NOMO-1 treated with DMSO at 0.1 percent for 48 hours (cell line): ENCODE measurements around the gene ATP5PF.
"Not testable (repeated sequence)": the region's sequence is repeated elsewhere in the genome, so short reads cannot be mapped to it uniquely, and the experiment has no call there.

Source experiments
- DNase-seq: peaks from one replicate; lab custom pipeline; 2025; ENCODE audit not compliant: unreplicated experiment; lab: John Stamatoyannopoulos, UW

Gene ATP5PF

GRCh38 chr21:25734904-25735645, at the start of gene ATP5PF, which contains the start of gene GABPA:
TSS of gene ATP5PF (minus strand) at chr21:25734904. CDS start at chr21:25729794, 5,110 bp downstream.
TSS of gene GABPA (plus strand) at chr21:25734972. CDS start at chr21:25741599, 6,627 bp downstream.
- peak; percentile 96 for DNase-seq

GRCh38 chr21:25778126-25778875, 43.6 kb upstream of the ATP5PF start:
- not testable (repeated sequence) for DNase-seq

- no peak for DNase-seq
These were observed 41.7 kb upstream of the ATP5PF start for GRCh38 chr21:25776440-25776839.

- peak; percentile 77 for DNase-seq
These were observed 38.0 kb upstream of the ATP5PF start for GRCh38 chr21:25772686-25773085.

- no peak for DNase-seq
These were observed 33.2 kb upstream of the ATP5PF start for GRCh38 chr21:25767921-25768320.

- no peak for DNase-seq
These were observed 29.4 kb upstream of the ATP5PF start for GRCh38 chr21:25764065-25764464.

- no peak for DNase-seq
These were observed 26.0 kb upstream of the ATP5PF start for GRCh38 chr21:25760677-25761076.

GRCh38 chr21:25760061-25760460, 25.4 kb upstream of the ATP5PF start:
- no peak for DNase-seq

GRCh38 chr21:25759573-25759972, 24.9 kb upstream of the ATP5PF start:
- no peak for DNase-seq

- DNase-seq, result no peak
These were observed 22.8 kb upstream of the ATP5PF start for GRCh38 chr21:25757531-25757930.

- DNase-seq, result no peak
These were observed 21.7 kb upstream of the ATP5PF start for GRCh38 chr21:25756190-25756932.

GRCh38 chr21:25752416-25752815, 17.7 kb upstream of the ATP5PF start:
- DNase-seq, result no peak

- DNase-seq, result no peak
These were observed 15.4 kb upstream of the ATP5PF start for GRCh38 chr21:25750085-25750484.

GRCh38 chr21:25744854-25745253, 10.2 kb upstream of the ATP5PF start:
- no peak for DNase-seq

- no peak for DNase-seq
These were observed 8.2 kb upstream of the ATP5PF start for GRCh38 chr21:25742900-25743299.

- no peak for DNase-seq
These were observed 2.7 kb upstream of the ATP5PF start for GRCh38 chr21:25737421-25737820.

GRCh38 chr21:25735646-25736597, 1.2 kb upstream of the ATP5PF start:
- peak; percentile 45 for DNase-seq

- DNase-seq, result no peak
These were observed 125 bp downstream of the ATP5PF start for GRCh38 chr21:25734654-25734903.

GRCh38 chr21:25733859-25734653, 648 bp downstream of the ATP5PF start:
- peak; percentile 37 for DNase-seq
